CD4-positive, alpha-beta T cell treated with Interleukin-4 for 1 hour (primary cell): Measurements from ENCODE around the gene TREML4.
"Not testable (repeated sequence)": the region's sequence is repeated elsewhere in the genome, so short reads cannot be mapped to it uniquely, and the experiment has no call there.

Experiments used
- DNase-seq, 2 donors: peaks; one replicate each; pipeline ENCODE4 v3.0.0-alpha.2; 2020 to 2022

The TREML4 gene

DNA sequence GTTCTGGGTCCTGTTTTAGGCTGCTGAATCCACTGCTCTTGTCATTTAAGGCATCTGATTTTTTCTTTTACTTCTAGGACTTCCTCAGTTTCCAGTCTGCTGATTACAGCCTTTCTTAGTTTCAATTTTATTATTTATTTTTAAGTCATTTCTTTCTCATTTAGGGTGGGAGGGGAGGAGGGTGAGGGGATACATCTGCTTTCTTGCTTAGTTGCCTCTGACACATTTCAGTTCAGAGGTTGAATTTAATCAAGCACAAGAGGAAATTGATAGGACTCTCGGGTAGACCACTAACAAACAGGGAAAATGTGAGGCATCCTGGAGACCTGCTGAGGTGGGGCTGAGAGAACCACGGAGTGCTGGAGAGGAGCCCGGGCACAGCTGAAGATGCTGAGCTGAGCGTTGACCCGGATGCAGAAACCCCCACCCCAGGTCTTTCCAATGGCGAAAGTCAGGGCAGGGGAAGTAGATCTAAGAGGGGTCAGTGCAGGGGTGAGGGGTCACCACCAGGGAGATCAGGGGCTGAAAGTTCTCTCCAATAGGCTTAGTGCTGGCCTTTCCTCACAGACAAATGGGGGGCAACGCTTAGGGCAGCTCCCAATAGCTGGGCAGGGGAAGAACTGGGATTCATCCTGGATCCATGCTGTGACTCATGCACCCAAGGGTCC, 19.6 kb upstream of the TREML4 start:
- DNase-seq: no peak

DNA sequence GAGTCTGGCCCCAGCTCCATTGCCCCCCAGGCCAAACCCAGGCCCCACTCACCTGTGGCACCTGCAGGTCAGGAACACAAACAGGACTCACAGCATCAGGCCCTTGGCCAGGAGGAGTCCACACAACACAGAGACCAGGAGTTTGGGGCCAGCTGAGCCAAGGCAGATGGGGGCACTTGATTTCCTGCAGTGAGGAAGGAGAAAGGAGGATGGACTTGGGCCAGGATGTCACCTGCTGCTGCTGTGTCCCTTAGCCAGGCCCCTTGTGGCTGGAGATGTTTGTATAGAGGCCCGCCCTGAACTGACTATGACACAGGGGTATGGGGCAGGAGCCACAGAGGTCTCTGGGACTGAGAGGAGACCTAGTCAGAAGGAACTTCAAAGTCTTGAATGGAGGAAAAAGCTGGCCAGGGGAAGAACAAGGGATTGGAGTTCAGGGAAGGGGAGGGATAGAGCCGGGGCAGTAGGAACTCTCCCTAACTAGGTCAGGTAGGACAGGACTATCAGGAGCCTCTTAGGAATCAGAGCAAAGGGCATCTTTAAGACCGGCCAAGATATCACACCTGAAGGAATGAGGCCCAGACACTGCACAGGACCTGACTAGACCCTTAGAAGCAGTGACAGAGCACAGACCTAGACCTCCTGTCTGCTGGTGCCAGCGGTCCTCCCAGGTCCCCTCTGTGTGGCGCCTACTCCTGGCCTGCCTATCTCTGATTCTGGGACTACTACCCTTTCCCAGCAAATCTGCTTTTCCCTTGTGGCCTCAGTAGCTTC, 18.4 kb upstream of the TREML4 start:
- no peak for DNase-seq

GRCh38 chr6:41214559-41215238, 13.4 kb upstream of the TREML4 start:
- DNase-seq: no peak

- no peak for DNase-seq
Observed at GRCh38 chr6:41215777-41216176, 12.4 kb upstream of the TREML4 start.

- no peak for DNase-seq
Observed at GRCh38 chr6:41216616-41217015, 11.5 kb upstream of the TREML4 start.

DNA sequence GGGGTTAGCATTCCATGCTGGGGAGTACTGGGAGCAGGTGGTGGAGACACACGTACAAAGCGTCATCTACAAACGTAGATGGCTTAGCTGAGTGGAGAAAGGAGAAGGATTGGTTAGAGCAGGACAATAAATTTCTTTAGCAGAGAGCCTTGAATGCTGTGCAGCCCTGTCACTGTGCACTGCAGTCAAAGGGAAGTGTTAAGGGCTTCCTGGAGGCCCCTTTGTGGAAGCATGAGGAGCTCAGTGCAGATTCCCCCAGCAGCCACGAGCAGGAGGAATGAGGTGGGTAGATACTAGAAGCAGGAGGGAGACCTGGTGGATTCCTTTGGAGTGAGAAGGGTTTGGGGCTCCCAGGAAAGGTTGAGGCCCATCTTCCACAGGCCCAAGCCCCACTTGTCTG, 6.1 kb upstream of the TREML4 start:
- DNase-seq: no peak

DNA sequence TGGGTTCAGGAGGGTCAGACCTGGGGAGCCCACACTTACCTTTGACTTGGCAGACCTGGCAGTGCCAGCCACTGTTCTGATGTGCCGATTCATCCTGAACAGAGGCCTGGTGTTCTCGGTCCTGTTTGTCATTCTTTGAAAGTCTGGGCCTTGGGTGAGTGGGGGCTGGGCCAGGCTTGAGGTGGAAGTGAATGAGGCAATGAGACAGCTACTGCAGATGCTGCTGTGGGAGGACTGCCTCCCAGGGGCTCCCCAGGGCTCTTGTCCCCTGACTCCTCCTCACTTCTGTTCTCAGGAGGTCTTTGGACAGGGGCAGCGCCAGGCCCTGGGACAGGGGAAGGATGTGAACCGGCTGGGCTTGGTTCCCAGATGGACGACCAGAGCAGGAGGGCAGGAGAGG, 5.6 kb upstream of the TREML4 start:
- no peak for DNase-seq

DNA sequence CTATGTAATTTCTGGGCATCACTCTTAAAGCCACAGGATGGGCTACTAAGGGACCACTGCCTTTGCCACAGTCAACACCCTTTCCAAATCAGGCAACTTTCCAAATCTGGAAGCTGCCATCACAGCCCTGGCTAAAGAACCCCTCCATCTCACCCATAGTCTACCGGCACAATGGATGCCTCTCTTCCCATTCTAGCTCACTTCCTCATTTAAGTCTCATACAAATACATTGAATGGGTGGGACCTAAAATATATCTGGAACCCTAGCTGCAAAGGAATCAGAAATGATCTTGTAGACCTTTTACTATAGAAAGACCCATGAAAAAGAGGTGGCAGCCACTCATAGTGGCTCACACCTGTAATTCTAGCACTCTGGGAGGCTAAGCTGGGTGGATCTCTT, 3.3 kb upstream of the TREML4 start:
- DNase-seq: no peak

- no peak for DNase-seq
Observed at GRCh38 chr6:41226752-41227151, 1.4 kb upstream of the TREML4 start.

DNA sequence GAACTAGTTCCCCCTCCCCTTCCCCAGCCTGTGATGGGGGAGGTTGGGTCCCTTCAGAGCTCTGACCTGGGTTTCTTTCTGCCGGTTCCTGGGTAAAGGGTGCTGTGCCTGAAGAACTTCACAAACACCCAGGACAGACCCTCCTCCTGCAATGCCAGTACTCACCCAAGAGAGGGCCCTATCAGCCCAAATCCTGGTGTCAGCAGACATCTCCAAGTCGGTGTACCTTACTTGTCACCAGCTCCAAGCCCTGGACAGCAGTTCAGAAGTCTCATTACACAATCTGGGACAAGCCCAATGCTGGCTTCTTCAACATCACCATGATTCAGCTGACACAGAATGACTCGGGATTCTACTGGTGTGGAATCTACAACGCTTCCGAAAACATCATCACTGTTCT, 467 bp downstream of the TREML4 start:
- DNase-seq: peak in 1 of 2 donors; percentile 69

GRCh38 chr6:41229721-41230120, 1.6 kb downstream of the TREML4 start:
- DNase-seq: no peak

DNA sequence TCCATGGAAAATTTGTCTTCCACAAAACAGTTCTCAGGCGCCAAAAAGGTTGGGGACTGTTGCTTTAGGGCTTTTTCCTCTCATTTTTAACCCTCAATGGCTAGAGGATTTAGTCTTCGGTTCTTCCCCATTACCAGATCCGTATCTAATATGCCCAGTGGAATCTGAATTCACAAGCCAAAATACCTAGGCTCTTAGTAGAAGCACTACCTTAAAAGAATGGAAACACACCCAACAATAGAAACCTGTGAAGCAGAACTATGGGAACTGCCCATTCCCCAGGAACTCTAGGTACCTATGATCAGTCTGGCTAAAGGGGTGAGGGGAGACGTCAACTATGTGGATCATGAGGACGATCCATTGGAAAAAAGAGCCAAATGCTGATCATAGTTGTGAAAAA, 3.1 kb downstream of the TREML4 start:
- no peak for DNase-seq

GRCh38 chr6:41232667-41233066, 4.5 kb downstream of the TREML4 start:
- DNase-seq: no peak

DNA sequence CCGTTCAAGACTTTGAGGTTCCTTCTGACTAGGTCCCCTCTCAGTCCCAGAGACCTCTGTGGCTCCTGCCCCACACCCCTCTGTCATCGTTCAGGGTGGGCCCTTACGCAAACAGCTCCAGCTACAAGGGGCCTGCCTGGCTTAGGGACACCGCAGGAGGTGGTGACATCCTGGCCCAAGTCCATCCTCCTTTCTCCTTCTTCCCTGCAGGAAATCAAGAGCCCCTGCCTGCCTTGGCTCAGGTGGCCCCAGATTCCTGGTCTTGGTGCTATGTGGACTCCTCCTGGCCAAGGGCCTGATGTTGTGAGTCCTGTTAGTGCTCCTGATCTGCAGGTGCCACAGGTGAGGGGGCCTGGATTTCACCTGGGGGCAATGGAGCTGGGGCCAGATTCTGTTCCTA, 8.1 kb downstream of the TREML4 start:
- no peak for DNase-seq

DNA sequence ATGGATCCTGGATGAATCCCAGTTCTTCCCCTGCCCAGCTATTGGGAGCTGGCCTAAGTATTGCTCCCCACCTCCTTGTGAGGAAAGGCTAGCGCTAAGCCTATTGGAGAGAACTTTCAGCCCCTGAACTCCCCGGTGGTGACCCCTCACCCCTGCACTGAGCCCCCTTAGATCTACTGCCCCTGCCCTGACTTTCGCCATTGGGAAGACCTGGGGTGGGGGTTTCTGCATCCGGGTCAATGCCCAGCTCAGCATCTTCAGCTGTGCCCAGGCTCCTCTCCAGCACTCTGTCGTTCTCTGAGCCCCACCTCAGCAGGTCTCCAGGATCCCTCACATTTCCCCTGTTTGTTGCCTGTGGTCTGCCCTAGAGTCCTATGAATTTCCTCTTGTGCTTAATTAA, 9.0 kb downstream of the TREML4 start:
- no peak for DNase-seq

DNA sequence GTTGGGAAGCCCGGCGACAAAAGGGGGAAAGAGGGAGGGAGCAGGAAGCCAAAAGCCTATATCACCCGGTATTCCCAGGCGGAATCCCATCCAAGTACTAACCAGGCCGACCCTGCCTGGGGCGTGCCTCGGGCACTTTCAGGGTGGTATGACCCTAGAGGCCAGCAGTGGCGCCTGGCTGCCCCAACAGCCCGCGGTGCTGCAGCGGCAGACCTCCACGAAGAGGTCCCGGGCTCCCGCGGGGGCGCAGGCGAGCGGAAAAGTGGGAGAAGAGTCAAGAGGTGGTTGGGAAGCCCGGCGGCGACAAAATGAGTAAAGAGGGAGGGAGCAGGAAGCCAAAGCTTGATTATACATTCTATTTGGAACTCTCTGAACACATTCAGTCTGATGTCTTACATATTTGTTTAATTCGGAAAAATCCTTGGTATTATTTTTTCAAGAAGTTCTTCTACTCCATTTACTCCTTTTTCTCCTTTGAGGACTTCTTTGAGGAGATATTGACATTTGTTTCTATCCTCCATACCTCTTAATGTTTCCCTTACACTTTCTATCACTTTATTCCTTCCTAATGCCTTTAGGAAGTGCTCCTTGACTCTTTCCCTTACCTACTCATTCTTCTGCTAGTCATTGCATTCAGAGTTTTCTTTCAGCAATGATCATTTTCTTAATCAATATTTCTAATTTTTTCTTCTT, 11.5 kb downstream of the TREML4 start:
- no peak for DNase-seq

DNA sequence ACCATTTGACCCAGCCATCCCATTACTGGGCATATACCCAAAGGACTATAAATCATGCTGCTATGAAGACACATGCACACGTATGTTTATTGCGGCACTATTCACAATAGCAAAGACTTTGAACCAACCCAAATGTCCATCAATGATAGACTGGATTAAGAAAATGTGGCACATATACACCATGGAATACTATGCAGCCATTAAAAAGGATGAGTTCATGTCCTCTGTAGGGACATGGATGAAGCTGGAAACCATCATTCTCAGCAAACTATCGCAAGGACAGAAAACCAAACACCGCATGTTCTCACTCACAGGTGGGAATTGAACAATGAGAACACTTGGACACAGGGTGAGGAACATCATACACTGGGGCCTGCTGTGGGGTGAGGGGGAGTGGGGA, 18.4 kb downstream of the TREML4 start:
- not testable (repeated sequence) for DNase-seq

- DNase-seq: no peak
Observed at GRCh38 chr6:41247288-41247865, 19.2 kb downstream of the TREML4 start.

DNA sequence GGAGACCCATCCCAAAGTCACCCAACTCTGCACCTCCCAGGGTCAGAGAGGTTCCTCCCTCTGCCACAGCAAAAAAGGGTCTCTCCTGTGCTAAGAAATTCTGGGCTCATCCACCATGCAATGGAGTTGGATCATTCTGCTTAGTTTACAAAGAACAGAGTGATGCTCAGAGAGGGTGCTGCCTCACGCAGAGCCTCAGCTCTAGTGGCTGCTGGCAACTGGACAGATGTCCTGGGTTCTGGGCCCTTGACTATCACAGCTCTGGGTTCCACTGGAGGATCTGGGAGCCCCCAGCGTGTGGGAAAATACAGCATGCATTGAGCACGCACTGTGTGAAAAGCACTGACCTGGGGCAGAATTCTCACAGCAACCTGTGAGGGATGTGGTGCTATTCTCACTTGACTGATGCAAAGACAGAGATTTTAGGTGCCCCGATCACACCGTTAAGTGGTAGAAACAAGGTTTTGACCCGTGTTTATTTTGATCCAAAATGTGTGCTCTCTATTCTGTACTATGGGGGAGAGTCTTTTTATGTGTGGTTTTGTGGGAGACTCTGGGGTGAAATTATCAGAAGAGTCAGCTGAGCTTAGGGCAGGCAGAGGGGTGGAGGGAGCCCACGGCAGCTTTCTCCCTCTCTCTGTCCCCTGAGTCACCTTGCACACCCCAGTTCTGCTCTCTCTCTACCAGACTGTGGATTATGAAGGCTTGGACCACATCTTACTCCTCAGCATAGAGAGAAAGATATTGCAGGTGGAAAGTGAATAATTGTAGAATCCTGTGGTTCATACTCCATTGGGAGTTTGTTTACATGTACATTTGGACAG, 19.9 kb downstream of the TREML4 start:
- DNase-seq: no peak

GRCh38 chr6:41252401-41253169, 24.4 kb downstream of the TREML4 start:
- no peak for DNase-seq

GRCh38 chr6:41255110-41255509, 27.0 kb downstream of the TREML4 start:
- no peak for DNase-seq
